Stimulated activated CD8-positive, alpha-beta memory T cell treated with anti-CD3 and anti-CD28 coated beads, Interleukin-4, amount 100 ng/mL, for 1 hour (primary cell): ENCODE results near the gene HMGN2.

Source experiments
- DNase-seq, 2 donors: peaks; one replicate each; pipeline ENCODE4 v3.0.0-alpha.2; 2020; ENCODE audit warnings: low read depth in 2 of 2, low spot score in 1 of 2

The HMGN2 gene

DNA sequence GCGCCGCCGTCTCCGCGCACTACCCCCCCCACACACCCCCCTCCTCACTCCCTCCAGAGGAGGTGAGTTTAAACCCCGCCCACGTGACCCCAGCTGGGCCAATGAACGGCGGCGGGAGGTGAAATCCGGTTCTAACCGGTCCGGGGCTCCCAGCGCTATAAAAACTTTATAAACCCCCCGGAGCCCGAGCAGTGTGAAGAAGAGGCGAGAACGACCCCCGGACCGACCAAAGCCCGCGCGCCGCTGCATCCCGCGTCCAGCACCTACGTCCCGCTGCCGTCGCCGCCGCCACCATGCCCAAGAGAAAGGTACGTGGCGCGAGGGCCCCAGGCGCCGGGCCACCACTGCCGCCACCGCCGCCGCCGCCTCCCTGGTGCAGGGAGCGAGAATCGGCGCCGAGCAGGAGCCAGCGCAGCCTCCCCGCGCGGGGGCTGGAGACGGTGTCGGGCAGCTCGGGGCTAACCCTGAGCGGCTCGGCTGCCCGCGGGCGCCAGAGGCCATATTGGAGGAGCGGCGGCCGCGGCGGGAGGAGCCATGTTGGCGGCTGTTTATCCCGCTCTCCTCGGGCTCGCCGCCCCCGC is at the start of gene HMGN2:
TSS of gene HMGN2 (plus strand) at position 121 of the 581 bp plus-strand sequence. CDS start at position 294, 173 bp downstream.
- peak; percentile 63 to 80 for DNase-seq

DNA sequence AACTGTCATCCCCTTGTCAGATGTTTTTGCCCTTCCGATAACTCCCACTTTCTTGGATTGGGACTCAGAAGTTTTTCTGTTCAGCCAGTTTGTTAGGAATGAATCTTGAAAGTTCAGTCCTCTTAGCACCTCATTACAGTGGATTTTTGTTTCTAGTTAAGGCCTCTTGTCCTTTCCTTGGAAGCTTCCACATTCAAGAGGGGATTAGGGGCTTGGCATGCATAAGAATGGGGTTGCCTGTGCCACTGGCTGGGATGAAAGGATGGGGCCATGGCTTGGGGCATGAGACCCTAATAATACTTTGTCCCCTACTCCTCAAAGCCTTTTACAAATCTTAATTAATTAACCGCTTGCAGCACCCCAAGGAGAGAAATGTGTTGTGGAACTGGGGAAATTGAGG is 42.5 kb upstream of the HMGN2 start:
- DNase-seq: no peak

DNA sequence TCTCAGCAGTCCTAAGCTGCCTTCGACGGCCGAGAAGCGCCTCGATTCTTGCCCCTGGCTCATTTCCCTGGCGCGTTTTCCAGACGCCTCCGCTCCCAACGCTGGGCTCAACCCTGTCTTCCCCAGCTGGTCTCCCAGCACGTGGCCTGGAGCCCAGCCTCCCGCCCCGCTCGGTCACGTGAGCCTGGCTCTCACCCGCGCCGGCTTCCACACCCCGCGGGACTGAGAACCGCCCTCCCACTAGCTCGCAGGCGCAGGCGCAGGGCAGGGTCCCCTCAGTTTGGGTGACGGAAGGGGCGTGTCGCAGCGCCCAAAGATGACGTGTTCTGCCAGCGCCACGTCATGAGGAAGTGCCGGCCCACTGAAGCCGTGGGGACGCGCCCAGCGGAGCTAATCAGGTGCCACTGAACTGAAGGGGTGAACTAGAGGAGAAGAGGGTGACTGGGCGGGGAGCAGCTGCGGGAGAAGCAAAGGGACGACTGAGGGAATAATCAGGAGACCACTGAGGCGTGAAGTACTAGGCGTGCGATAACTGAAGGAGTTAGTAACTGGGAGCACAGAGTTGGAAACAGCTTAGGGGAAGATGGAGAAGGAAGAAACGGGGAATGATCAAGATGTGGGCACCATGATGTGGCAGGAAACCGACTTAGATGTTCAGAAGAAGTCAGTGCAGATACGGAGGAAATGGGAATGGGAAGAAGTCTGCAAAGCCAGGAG is 40.1 kb upstream of the HMGN2 start, which contains the start of gene DHDDS:
TSS of gene DHDDS (plus strand) at position 343 of the 717 bp plus-strand sequence. CDS start 625 bp downstream, outside the sequence.
- peak; percentile 96 to 98 for DNase-seq

GRCh38 chr1:26432793-26433192 is 39.4 kb upstream of the HMGN2 start:
- DNase-seq: no peak

DNA sequence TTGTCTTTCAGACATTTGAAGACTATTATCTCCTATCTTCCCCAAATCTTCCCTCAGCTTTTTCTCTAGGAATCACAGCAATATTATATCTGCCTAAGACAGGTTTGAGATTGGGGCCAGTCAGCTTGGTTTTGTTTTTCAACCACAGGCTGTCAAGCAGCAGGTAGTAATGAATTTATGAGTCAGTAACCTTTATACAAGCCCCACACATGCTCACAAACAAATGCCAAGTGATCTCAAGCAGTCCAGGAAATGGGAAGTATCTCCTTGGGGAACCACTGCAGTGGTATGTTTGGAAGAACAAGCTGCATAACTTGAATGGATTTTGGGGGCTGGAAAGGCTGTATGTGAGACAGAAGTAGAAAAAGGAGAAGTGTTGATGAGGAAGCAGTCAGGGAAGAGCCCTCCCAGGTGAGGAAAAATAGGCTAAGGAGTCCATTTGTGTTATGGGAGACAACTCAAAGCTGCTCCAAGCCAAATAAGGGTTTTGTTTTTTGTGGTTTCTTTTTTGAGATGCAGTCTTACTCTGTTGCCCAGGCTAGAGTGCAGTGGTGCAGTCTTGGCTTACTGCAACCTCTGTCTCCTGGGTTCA is 38.0 kb upstream of the HMGN2 start:
- DNase-seq: no peak

- DNase-seq: no peak
Measured at GRCh38 chr1:26438041-26438440, 34.2 kb upstream of the HMGN2 start.

GRCh38 chr1:26440259-26440658 is 32.0 kb upstream of the HMGN2 start:
- no peak for DNase-seq

DNA sequence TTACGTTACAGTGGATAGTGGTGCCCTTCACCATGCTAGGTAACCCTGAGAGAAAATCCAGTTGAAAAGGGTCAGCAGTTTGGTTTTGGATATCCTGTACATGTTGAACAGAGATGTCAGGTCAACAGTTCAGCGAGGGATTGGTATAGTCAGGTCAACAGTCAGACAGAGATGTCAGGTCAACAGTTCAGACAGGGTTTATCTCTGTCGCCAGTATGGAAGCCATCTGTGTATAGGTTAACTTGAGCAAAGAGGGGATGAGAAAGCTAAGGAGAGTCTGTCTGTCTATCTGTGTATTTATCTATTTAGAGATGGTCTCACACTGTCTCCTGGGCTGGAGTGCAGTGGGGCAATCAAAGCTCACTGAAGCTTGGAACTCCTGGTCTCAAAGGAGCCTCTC is 22.4 kb upstream of the HMGN2 start:
- no peak for DNase-seq

DNA sequence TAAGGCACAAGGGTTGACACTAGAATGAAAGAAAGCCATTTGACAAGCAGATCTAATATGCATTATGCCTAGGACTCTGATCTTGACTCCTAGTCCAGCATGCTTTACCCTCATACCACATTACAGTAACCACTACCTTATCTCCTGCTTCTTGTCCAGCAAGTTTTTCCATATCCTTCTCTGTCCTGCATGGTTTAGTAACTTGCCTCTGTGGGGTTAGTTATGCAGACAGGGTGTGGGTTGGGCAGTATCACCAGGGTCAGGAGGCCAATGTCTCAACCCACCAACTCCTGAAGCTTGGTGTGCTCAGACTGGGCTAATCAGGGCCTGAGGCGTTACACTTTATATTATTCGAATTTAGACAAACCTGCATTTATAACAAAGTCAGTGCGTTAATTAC is 21.3 kb upstream of the HMGN2 start:
- no peak for DNase-seq

GRCh38 chr1:26452459-26453183 is 19.6 kb upstream of the HMGN2 start:
- no peak for DNase-seq

GRCh38 chr1:26459148-26459547 is 13.1 kb upstream of the HMGN2 start:
- DNase-seq: no peak

GRCh38 chr1:26459573-26460031 is 12.6 kb upstream of the HMGN2 start:
- no peak for DNase-seq

DNA sequence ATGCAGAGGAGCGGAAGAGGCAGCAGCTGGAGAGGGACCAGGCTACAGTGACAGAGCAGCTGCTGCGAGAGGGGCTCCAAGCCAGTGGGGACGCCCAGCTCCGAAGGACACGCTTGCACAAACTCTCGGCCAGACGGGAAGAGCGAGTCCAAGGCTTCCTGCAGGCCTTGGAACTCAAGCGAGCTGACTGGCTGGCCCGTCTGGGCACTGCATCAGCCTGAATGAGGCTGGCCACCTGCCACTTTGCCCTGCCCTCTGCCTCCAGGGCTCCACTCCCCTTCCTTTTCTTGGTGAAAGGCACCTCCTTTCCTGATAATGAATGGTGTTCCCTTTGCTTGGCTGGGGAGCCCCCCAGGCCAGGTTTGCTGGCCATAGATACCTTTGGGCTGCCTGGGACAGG is 3.3 kb upstream of the HMGN2 start:
- no peak for DNase-seq

DNA sequence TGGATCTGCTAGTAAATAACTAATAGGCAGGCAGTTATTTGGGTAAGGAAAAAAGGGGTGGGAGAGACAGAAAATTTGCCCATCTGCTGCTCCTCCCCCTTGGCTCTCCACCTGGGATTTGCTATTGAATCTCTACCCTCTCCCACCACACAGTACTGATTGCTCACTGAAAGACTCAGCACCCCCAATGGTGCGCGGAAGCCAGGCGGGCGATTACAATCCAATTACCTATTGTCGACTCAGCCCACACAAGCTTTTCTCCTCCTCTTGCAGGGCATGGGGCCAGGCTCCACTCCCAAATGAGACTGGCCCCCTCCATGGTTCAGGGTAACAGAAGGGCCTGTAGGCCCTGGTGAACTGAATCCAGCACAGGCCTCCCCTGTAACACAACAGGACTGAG is 2.7 kb upstream of the HMGN2 start:
- no peak for DNase-seq

DNA sequence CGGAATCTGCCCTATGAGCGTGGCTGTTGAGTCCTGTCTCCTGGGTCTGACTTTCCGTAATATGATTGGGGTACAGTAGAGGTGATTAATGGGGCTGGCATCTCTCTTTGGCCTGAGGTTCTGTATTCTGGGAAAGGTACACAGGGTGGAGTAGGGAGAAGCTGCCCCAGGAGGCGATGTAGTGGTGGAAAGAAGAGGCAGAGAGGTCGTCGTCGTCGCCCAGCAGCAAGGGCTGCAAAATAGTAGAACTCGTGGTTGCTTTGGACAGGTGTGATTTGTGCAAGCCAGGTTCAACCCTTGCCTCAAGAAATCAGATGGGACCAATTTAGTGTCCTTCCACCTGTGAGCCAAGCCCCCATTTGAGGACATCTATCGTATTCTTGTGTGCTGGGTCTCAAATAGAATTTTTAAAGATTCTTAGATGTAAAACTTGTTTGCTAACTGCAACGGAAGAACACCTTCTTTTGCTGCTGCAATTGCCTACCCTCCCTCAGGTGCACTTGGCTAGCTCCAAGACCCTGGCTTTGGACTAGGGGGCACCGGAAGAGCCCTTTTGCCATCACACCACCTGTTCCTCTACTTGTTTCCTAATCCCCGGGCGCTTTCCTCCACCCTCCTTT is 1.3 kb upstream of the HMGN2 start:
- DNase-seq: no peak

- DNase-seq: no peak
Measured at GRCh38 chr1:26471498-26472319, 531 bp upstream of the HMGN2 start.

GRCh38 chr1:26472901-26473845 is 933 bp downstream of the HMGN2 start:
- peak; percentile 90 to 97 for DNase-seq

GRCh38 chr1:26474818-26475217 is 2.6 kb downstream of the HMGN2 start:
- DNase-seq: no peak

GRCh38 chr1:26475989-26476388 is 3.7 kb downstream of the HMGN2 start:
- DNase-seq: no peak
